ENCODE measurements around the gene CCDC184. TPM values are rescaled to one million over a fixed set of nuclear protein-coding genes. Genes with fewer than 3 reads are reported as not detected.
"Not testable (repeated sequence)": the region's sequence is repeated elsewhere in the genome, so short reads cannot be mapped to it uniquely, and the experiment has no call there.

Gene CCDC184
- polyA plus RNA-seq, 1 of the 3 experiments (the other 2 are of a cell fraction): 5.8 TPM

GRCh38 chr12:48203192-48203591, 19.7 kb downstream of the CCDC184 start, which contains the start of gene OR10AD1:
Gene OR10AD1, minus strand, starts transcription at chr12:48203292. Its CDS starts 0 bp downstream, at chr12:48203292.
- peaks cover 4% of the 10 kb centered on the region for H3F3A ChIP-seq (replicated peaks; ENCODE audit: insufficient read depth)

GRCh38 chr12:48209495-48209894, 26.1 kb downstream of the CCDC184 start:
- H3K4me3 ChIP-seq (ENCODE audit: low read depth in 2 of 2, low read length in 1 of 2); POLR2A ChIA-PET; H3K4me1 ChIP-seq (ENCODE audit: control insufficient read depth in 1 of 2, insufficient read depth in 2 of 2, low read depth in 1 of 2, low read length in 1 of 2); H3K27me3 ChIP-seq (ENCODE audit: insufficient read depth); H3K27ac ChIP-seq (ENCODE audit: low read depth in 2 of 2, low read length in 1 of 2); H3K9me2 ChIP-seq; H2AFZ ChIP-seq (ENCODE audit: low read depth); H3K9ac ChIP-seq; H3K4me2 ChIP-seq; H4K20me1 ChIP-seq (ENCODE audit: insufficient read depth); DNase-seq; H3K36me3 ChIP-seq (replicated peaks in 1 of 2; ENCODE audit: control insufficient read depth in 1 of 2, insufficient read depth in 2 of 2, low read length in 1 of 2); H3F3A ChIP-seq (replicated peaks; ENCODE audit: insufficient read depth); H3K9me3 ChIP-seq; H3K79me2 ChIP-seq (ENCODE audit: insufficient read depth): not testable (repeated sequence)
- 77% methylated on average over 1 of the region's 2 CpGs for WGBS (ENCODE audit: low lambda C conversion rate)
- CTCF ChIA-PET: interaction anchor here (1.6 kb wide), 1 partner anchor 12 kb away, joined by 6 read pairs; no protein-coding TSS in a partner anchor

More at GRCh38 chr12:48203192-48203591, 19.7 kb downstream of the CCDC184 start, which contains the start of gene OR10AD1:
- Histone ChIP-seq H3K9me3 (peaks cover 6% of the 10 kb centered on the region; the same call in 1 of the 2 replicates), H3K79me2 (ENCODE audit: insufficient read depth) (no peaks in the 10 kb centered on the region), H3K9me2 (no peaks in the 10 kb centered on the region), H3K36me3 (replicated peaks in 1 of 2; ENCODE audit: control insufficient read depth in 1 of 2, insufficient read depth in 2 of 2, low read length in 1 of 2) (no peaks in the 10 kb centered on the region), H3K27me3 (ENCODE audit: insufficient read depth) (no peaks in the 10 kb centered on the region), H2AFZ (ENCODE audit: low read depth) (no peak within 1 kb of the TSS), H4K20me1 (ENCODE audit: insufficient read depth) (no peaks in the 10 kb centered on the region), H3K4me1 (ENCODE audit: control insufficient read depth in 1 of 2, insufficient read depth in 2 of 2, low read depth in 1 of 2, low read length in 1 of 2) (peaks cover 0 to 5% of the 10 kb centered on the region in 2 experiments; a peak in 1 of 4 replicates), H3K9ac (no peak within 1 kb of the TSS), H3K4me3 (ENCODE audit: low read depth in 2 of 2, low read length in 1 of 2) (no peak within 1 kb of the TSS), H3K27ac (ENCODE audit: low read depth in 2 of 2, low read length in 1 of 2) (no peak within 1 kb of the TSS), H3K4me2 (no peak within 1 kb of the TSS)
- POLR2A ChIA-PET: no interaction called here
- 75% methylated on average over 4 of the region's 4 CpGs for WGBS (ENCODE audit: low lambda C conversion rate)
- no peak for DNase-seq
- TF ChIP-seq FOSL2 (IDR thresholded peaks at IDR 0.05; ENCODE audit: borderline replicate concordance, low read depth) (no peak), CTCF (IDR thresholded peaks at IDR 0.05) (no peak), REST (IDR thresholded peaks at IDR 0.05; ENCODE audit: low read depth, low read length) (no peak), RCOR1 (IDR thresholded peaks at IDR 0.05; ENCODE audit: low read length) (no peak), TEAD4 (IDR thresholded peaks at IDR 0.05; ENCODE audit: borderline replicate concordance, insufficient read depth) (no peak), USF1 (IDR thresholded peaks at IDR 0.05; ENCODE audit: borderline replicate concordance, low read depth) (no peak), FOXM1 (IDR thresholded peaks at IDR 0.05; ENCODE audit: low read depth) (no peak), EP300 (IDR thresholded peaks at IDR 0.05; ENCODE audit: borderline replicate concordance in 1 of 2, low read depth in 1 of 2, low read length in 1 of 2) (no peak), JUND (IDR thresholded peaks at IDR 0.05) (no peak), GABPA (IDR thresholded peaks at IDR 0.05; ENCODE audit: low read depth) (no peak), USF2 (IDR thresholded peaks at IDR 0.05; ENCODE audit: borderline replicate concordance, low read depth, low read length) (no peak), MEF2A (IDR thresholded peaks at IDR 0.05; ENCODE audit: borderline replicate concordance, low read depth) (no peak), GATA2 (CRISPR knock-in tag; IDR thresholded peaks at IDR 0.05) (no peak)
- CTCF ChIA-PET: interaction anchor here (1.5 to 1.6 kb wide), 2 partner anchors 14 to 415 kb away, joined by 3 to 4 read pairs; no protein-coding TSS in a partner anchor

Measured in SK-N-SH (cell line).